Fibroblast of gingiva (primary cell): Measurements from ENCODE around the gene HLCS.
A peak's percentile ranks its signal among the peaks of the same experiment; 100 is the strongest.
"Not testable (repeated sequence)": the region's sequence is repeated elsewhere in the genome, so short reads cannot be mapped to it uniquely, and the experiment has no call there.

Experiments used
- DNase-seq: peaks from one replicate; pipeline ENCODE4 v3.0.0-alpha.2; 2011; ENCODE audit warnings: low read depth

Gene HLCS

GRCh38 chr21:36955783-36956182, 10.7 kb downstream of the HLCS start:
- no peak for DNase-seq

- DNase-seq: not testable (repeated sequence)
Observed at GRCh38 chr21:36952331-36952730, 14.1 kb downstream of the HLCS start.

GRCh38 chr21:36949171-36950141, 17.0 kb downstream of the HLCS start:
- no peak for DNase-seq

- DNase-seq: peak; percentile 60
Observed at GRCh38 chr21:36948686-36949085, 17.8 kb downstream of the HLCS start.

GRCh38 chr21:36946949-36947356, 19.5 kb downstream of the HLCS start:
- DNase-seq: no peak

GRCh38 chr21:36945496-36946138, 20.9 kb downstream of the HLCS start:
- DNase-seq: no peak

GRCh38 chr21:36936361-36937135, 29.9 kb downstream of the HLCS start:
- DNase-seq: no peak

- DNase-seq: no peak
Observed at GRCh38 chr21:36934864-36935420, 31.5 kb downstream of the HLCS start.

- DNase-seq: no peak
Observed at GRCh38 chr21:36932161-36932816, 34.2 kb downstream of the HLCS start.

- DNase-seq: no peak
Observed at GRCh38 chr21:36929622-36930021, 36.8 kb downstream of the HLCS start.

GRCh38 chr21:36928960-36929359, 37.5 kb downstream of the HLCS start:
- DNase-seq: no peak

GRCh38 chr21:36927719-36928117, 38.8 kb downstream of the HLCS start:
- DNase-seq: peak; percentile 81

- DNase-seq: no peak
Observed at GRCh38 chr21:36926989-36927718, 39.3 kb downstream of the HLCS start.

- DNase-seq: no peak
Observed at GRCh38 chr21:36923270-36923669, 43.2 kb downstream of the HLCS start.

- no peak for DNase-seq
Observed at GRCh38 chr21:36922861-36923260, 43.6 kb downstream of the HLCS start.

- no peak for DNase-seq
Observed at GRCh38 chr21:36918291-36918690, 48.2 kb downstream of the HLCS start.

- peak; percentile 26 for DNase-seq
Observed at GRCh38 chr21:36917471-36918158, 48.9 kb downstream of the HLCS start.

GRCh38 chr21:36916718-36917117, 49.8 kb downstream of the HLCS start:
- DNase-seq: no peak

- no peak for DNase-seq
Observed at GRCh38 chr21:36915696-36916245, 50.7 kb downstream of the HLCS start.
